Right lobe of liver (tissue), 4 donors: ENCODE measurements around the gene CCSER1.

Experiments used
- POLR2A ChIP-seq: fragments of 450-650 bp; IDR thresholded peaks from one replicate; pipeline ENCODE4 v1.6.1; 2017; ENCODE audit warnings: antibody characterized with exemption, mild to moderate bottlenecking
- TF ChIP-seq, protein P1 (sequence below), 4 donors: fragments of 200-600 bp in 3 of 4; fragments of 450-650 bp in 1 of 4; IDR thresholded peaks; one replicate each; pipeline versions ENCODE4 v1.5.1 to v1.8.0; 2016 to 2022; ENCODE audit warnings: antibody characterized with exemption in 4 of 4, mild to moderate bottlenecking in 2 of 4
- donor health status: DM: no; HTN: no; CAD: no.
- donor health status: DM: no; HTN: no; CAD: no.
- donor health status: DM: no; HTN: yes; CAD: no.

- TF ChIP-seq, protein P1, sequence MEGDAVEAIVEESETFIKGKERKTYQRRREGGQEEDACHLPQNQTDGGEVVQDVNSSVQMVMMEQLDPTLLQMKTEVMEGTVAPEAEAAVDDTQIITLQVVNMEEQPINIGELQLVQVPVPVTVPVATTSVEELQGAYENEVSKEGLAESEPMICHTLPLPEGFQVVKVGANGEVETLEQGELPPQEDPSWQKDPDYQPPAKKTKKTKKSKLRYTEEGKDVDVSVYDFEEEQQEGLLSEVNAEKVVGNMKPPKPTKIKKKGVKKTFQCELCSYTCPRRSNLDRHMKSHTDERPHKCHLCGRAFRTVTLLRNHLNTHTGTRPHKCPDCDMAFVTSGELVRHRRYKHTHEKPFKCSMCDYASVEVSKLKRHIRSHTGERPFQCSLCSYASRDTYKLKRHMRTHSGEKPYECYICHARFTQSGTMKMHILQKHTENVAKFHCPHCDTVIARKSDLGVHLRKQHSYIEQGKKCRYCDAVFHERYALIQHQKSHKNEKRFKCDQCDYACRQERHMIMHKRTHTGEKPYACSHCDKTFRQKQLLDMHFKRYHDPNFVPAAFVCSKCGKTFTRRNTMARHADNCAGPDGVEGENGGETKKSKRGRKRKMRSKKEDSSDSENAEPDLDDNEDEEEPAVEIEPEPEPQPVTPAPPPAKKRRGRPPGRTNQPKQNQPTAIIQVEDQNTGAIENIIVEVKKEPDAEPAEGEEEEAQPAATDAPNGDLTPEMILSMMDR (IDR thresholded peaks at IDR 0.05) = no peak
- TF ChIP-seq POLR2A = no peak
Observed at GRCh38 chr4:90095000-90095399, 32.2 kb upstream of the CCSER1 start.
